Testis (tissue), 2 donors: ENCODE results near the gene BRSK2.

Experiments
- CTCF ChIP-seq, 3 experiments: fragments of 450-650 bp in 2 of 3; fragments of 200-600 bp in 1 of 3; sonication (generic) in 1 of 3; IDR thresholded peaks; one replicate each; pipeline ENCODE4 v1.5.1; 2016 to 2019; ENCODE audit warnings: antibody characterized with exemption in 3 of 3, mild to moderate bottlenecking in 2 of 3, moderate library complexity in 1 of 3
- POLR2A ChIP-seq: fragments of 450-650 bp; IDR thresholded peaks from one replicate; pipeline ENCODE4 v1.6.1; 2017; ENCODE audit warnings: antibody characterized with exemption, mild to moderate bottlenecking, moderate library complexity

DNA sequence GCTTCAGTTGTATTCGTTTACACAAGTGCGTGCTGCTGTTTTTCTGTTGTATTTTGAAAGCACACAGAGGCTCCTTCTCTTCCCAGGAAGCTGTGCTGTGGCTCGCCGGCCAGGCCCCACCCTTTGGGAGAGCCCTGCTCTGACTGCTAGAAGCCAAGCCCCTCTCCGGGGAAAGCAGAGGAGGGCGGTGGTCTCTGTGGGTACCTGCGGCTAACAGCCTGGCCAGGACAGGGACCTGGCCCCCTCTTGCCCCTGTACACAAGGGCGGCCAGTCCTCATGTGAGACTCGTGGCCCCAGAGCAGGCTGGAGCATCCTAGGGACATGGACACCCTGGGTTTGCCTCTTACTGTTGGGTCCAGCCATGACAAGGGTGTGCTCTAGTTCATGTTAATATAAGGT, 82.0 kb downstream of the BRSK2 start:
- TF ChIP-seq CTCF (IDR thresholded peaks at IDR 0.05): no peak
- TF ChIP-seq POLR2A: no peak
